ENCODE measurements around the gene CAMK2B. TPM values are rescaled to one million over a fixed set of nuclear protein-coding genes. Genes with fewer than 3 reads are reported as not detected.

The CAMK2B gene
- total and polyA plus RNA-seq, 2 experiments from 2014 or later = 0.37 to 1.7 TPM

DNA sequence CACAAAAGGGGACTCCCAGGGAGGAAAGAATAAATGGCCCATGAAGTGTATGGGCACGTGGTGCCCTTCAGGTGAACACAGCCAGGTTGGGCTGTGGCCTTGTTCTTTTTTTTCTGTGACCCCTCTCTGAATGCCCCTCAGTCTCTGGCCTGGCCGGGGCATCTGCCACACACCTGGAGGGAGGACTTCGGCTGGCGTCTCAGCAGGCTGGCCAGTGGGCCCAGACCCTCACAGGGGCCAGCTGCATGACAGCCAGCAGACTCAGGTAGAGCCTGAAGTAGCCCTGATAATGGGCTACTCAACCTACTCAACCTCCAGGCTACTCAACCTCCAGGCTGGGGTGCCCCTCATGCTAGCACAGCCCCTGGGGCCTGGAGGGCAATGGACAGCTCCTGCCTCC, 9.8 kb upstream of the CAMK2B start:
- H3K4me3 ChIP-seq = no peak overlapping the region
- H3K27me3 ChIP-seq = peaks cover 3% of the 10 kb centered on the region
- H3K27ac ChIP-seq = no peak overlapping the region
- no peak for TF ChIP-seq EZH2phosphoT487 (IDR thresholded peaks at IDR 0.05; ENCODE audit: low read depth, severe bottlenecking, unreplicated experiment)
- TF ChIP-seq CTCF (IDR thresholded peaks at IDR 0.05; ENCODE audit: poor library complexity) = no peak
- TF ChIP-seq EZH2 (IDR thresholded peaks at IDR 0.05; ENCODE audit: borderline replicate concordance) = no peak
- H3K79me2 ChIP-seq = no peaks in the 10 kb centered on the region
- H3K4me1 ChIP-seq (ENCODE audit: insufficient read depth) = no peaks in the 10 kb centered on the region
- H3K4me2 ChIP-seq = no peak overlapping the region
- WGBS (ENCODE audit: low lambda C conversion rate, missing lambda C conversion rate) = 92% methylated on average over 4 of the region's 4 CpGs
- no peak for DNase-seq (ENCODE audit: low spot score)
- H4K20me1 ChIP-seq (ENCODE audit: insufficient read depth, poor library complexity, severe bottlenecking) = no peaks in the 10 kb centered on the region
- H3K9me3 ChIP-seq (ENCODE audit: low read depth) = no peaks in the 10 kb centered on the region
- no peaks in the 10 kb centered on the region for H3K36me3 ChIP-seq (replicated peaks; ENCODE audit: insufficient read depth, low read depth)
- no peaks in the 10 kb centered on the region for H3K9me2 ChIP-seq (replicated peaks; ENCODE audit: insufficient read depth)
- H2AFZ ChIP-seq = no peak overlapping the region

- Histone ChIP-seq H3K27ac (no peak overlapping the region), H3K4me2 (no peak overlapping the region), H3K4me3 (no peak overlapping the region), H3K4me1 (ENCODE audit: insufficient read depth) (no peaks in the 10 kb centered on the region), H3K36me3 (replicated peaks; ENCODE audit: insufficient read depth, low read depth) (no peaks in the 10 kb centered on the region), H3K27me3 (peaks cover 3% of the 10 kb centered on the region), H4K20me1 (ENCODE audit: insufficient read depth, poor library complexity, severe bottlenecking) (no peaks in the 10 kb centered on the region), H2AFZ (no peak overlapping the region), H3K79me2 (no peaks in the 10 kb centered on the region), H3K9me3 (ENCODE audit: low read depth) (no peaks in the 10 kb centered on the region), H3K9me2 (replicated peaks; ENCODE audit: insufficient read depth) (no peaks in the 10 kb centered on the region)
- WGBS (ENCODE audit: low lambda C conversion rate, missing lambda C conversion rate) = 97% methylated on average over 9 of the region's 11 CpGs
- TF ChIP-seq EZH2phosphoT487 (IDR thresholded peaks at IDR 0.05; ENCODE audit: low read depth, severe bottlenecking, unreplicated experiment) (no peak), CTCF (IDR thresholded peaks at IDR 0.05; ENCODE audit: poor library complexity) (no peak), EZH2 (IDR thresholded peaks at IDR 0.05; ENCODE audit: borderline replicate concordance) (no peak)
- DNase-seq (ENCODE audit: low spot score) = no peak
These were observed 9.3 kb upstream of the CAMK2B start for GRCh38 chr7:44334734-44335097.

- no peak overlapping the region for H3K4me3 ChIP-seq
- no peak overlapping the region for H2AFZ ChIP-seq
These were observed 8.7 kb upstream of the CAMK2B start for GRCh38 chr7:44333911-44334733.

More at GRCh38 chr7:44333911-44334733, 8.7 kb upstream of the CAMK2B start:
- WGBS (ENCODE audit: low lambda C conversion rate, missing lambda C conversion rate) = 67% methylated on average over 19 of the region's 19 CpGs
- Histone ChIP-seq H3K27ac (no peak overlapping the region), H3K9me3 (ENCODE audit: low read depth) (no peaks in the 10 kb centered on the region), H3K4me1 (ENCODE audit: insufficient read depth) (no peaks in the 10 kb centered on the region), H3K9me2 (replicated peaks; ENCODE audit: insufficient read depth) (no peaks in the 10 kb centered on the region), H4K20me1 (ENCODE audit: insufficient read depth, poor library complexity, severe bottlenecking) (no peaks in the 10 kb centered on the region), H3K4me2 (peak overlapping the region; percentile 27), H3K27me3 (peaks cover 3% of the 10 kb centered on the region), H3K36me3 (replicated peaks; ENCODE audit: insufficient read depth, low read depth) (no peaks in the 10 kb centered on the region), H3K79me2 (no peaks in the 10 kb centered on the region)
- TF ChIP-seq EZH2phosphoT487 (IDR thresholded peaks at IDR 0.05; ENCODE audit: low read depth, severe bottlenecking, unreplicated experiment) = no peak
- no peak for TF ChIP-seq EZH2 (IDR thresholded peaks at IDR 0.05; ENCODE audit: borderline replicate concordance)
- no peak for TF ChIP-seq CTCF (IDR thresholded peaks at IDR 0.05; ENCODE audit: poor library complexity)
- DNase-seq (ENCODE audit: low spot score) = no peak

Data from hepatocyte (in vitro differentiated cells).